GM21423 (cell line): ENCODE data around the gene THSD7A.

Source experiments
- ATAC-seq: cut with Tn5 transposase; IDR thresholded peaks from one replicate; pipeline ENCODE4 v1.9.1; 2021; ENCODE audit warnings: mild to moderate bottlenecking, moderate library complexity; ENCODE audit not compliant: unreplicated experiment

The THSD7A gene

GRCh38 chr7:11710377-11710776 is 121.6 kb downstream of the THSD7A start:
- ATAC-seq: no peak

GRCh38 chr7:11709196-11709595 is 122.8 kb downstream of the THSD7A start:
- no peak for ATAC-seq

- ATAC-seq: no peak
These were observed 124.3 kb downstream of the THSD7A start for GRCh38 chr7:11707606-11708193.

- no peak for ATAC-seq
These were observed 125.1 kb downstream of the THSD7A start for GRCh38 chr7:11706666-11707605.

GRCh38 chr7:11703829-11704228 is 128.2 kb downstream of the THSD7A start:
- no peak for ATAC-seq

- no peak for ATAC-seq
These were observed 129.1 kb downstream of the THSD7A start for GRCh38 chr7:11702938-11703337.

GRCh38 chr7:11701829-11702560 is 130.0 kb downstream of the THSD7A start:
- no peak for ATAC-seq

- ATAC-seq: no peak
These were observed 132.3 kb downstream of the THSD7A start for GRCh38 chr7:11699666-11700065.

GRCh38 chr7:11698384-11698871 is 133.6 kb downstream of the THSD7A start:
- no peak for ATAC-seq

- ATAC-seq: no peak
These were observed 141.6 kb downstream of the THSD7A start for GRCh38 chr7:11690395-11690794.

- no peak for ATAC-seq
These were observed 142.9 kb downstream of the THSD7A start for GRCh38 chr7:11689096-11689495.

GRCh38 chr7:11681461-11681860 is 150.5 kb downstream of the THSD7A start:
- no peak for ATAC-seq

- ATAC-seq: no peak
These were observed 156.8 kb downstream of the THSD7A start for GRCh38 chr7:11675163-11675562.

- no peak for ATAC-seq
These were observed 163.3 kb downstream of the THSD7A start for GRCh38 chr7:11668727-11669126.

- no peak for ATAC-seq
These were observed 164.2 kb downstream of the THSD7A start for GRCh38 chr7:11667810-11668185.

GRCh38 chr7:11667071-11667809 is 164.8 kb downstream of the THSD7A start:
- ATAC-seq: no peak

GRCh38 chr7:11665357-11665756 is 166.6 kb downstream of the THSD7A start:
- ATAC-seq: no peak

GRCh38 chr7:11655642-11656041 is 176.4 kb downstream of the THSD7A start:
- ATAC-seq: no peak

- no peak for ATAC-seq
These were observed 176.8 kb downstream of the THSD7A start for GRCh38 chr7:11655163-11655562.

GRCh38 chr7:11650500-11650899 is 181.5 kb downstream of the THSD7A start:
- no peak for ATAC-seq

GRCh38 chr7:11650030-11650429 is 182.0 kb downstream of the THSD7A start:
- no peak for ATAC-seq
